Liver (tissue), 3 donors: ENCODE measurements around the gene PIGK.

ENCODE experiments used
- CTCF ChIP-seq: fragments of 150-350 bp; IDR thresholded peaks from 2 replicates; pipeline ENCODE4 v1.5.1; 2017; ENCODE audit warnings: improper control_type of control experiment, low read depth, low read length; ENCODE audit not compliant: missing input control
- FOXA1 ChIP-seq: IDR thresholded peaks from 2 replicates; pipeline ENCODE4 v1.6.1; 2016; ENCODE audit warnings: antibody characterized with exemption
- RAD21 ChIP-seq, 2 donors: IDR thresholded peaks; 2 replicates each; pipeline ENCODE4 v1.6.1; 2016; ENCODE audit warnings: antibody characterized with exemption in 2 of 2, mild to moderate bottlenecking in 2 of 2
- TAF1 ChIP-seq: conservative IDR thresholded peaks from 2 replicates; pipeline ENCODE4 v1.6.1; 2016; ENCODE audit warnings: antibody characterized with exemption, mild to moderate bottlenecking
- TF ChIP-seq, protein P1 (sequence below): IDR thresholded peaks from 2 replicates; pipeline ENCODE4 v1.6.1; 2016; ENCODE audit warnings: antibody characterized with exemption, mild to moderate bottlenecking
- donor health status: healthy.
- donor health status: healthy.

- TF ChIP-seq CTCF (no peak), RAD21 (IDR thresholded peaks at IDR 0.05) (no peak), TAF1 (no peak), FOXA1 (no peak)
- TF ChIP-seq, protein P1, sequence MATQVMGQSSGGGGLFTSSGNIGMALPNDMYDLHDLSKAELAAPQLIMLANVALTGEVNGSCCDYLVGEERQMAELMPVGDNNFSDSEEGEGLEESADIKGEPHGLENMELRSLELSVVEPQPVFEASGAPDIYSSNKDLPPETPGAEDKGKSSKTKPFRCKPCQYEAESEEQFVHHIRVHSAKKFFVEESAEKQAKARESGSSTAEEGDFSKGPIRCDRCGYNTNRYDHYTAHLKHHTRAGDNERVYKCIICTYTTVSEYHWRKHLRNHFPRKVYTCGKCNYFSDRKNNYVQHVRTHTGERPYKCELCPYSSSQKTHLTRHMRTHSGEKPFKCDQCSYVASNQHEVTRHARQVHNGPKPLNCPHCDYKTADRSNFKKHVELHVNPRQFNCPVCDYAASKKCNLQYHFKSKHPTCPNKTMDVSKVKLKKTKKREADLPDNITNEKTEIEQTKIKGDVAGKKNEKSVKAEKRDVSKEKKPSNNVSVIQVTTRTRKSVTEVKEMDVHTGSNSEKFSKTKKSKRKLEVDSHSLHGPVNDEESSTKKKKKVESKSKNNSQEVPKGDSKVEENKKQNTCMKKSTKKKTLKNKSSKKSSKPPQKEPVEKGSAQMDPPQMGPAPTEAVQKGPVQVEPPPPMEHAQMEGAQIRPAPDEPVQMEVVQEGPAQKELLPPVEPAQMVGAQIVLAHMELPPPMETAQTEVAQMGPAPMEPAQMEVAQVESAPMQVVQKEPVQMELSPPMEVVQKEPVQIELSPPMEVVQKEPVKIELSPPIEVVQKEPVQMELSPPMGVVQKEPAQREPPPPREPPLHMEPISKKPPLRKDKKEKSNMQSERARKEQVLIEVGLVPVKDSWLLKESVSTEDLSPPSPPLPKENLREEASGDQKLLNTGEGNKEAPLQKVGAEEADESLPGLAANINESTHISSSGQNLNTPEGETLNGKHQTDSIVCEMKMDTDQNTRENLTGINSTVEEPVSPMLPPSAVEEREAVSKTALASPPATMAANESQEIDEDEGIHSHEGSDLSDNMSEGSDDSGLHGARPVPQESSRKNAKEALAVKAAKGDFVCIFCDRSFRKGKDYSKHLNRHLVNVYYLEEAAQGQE, result no peak
Measured at GRCh38 chr1:77065693-77066342, 153.4 kb downstream of the PIGK start.
